Measurements from ENCODE around the gene TOX3.

Gene TOX3

DNA sequence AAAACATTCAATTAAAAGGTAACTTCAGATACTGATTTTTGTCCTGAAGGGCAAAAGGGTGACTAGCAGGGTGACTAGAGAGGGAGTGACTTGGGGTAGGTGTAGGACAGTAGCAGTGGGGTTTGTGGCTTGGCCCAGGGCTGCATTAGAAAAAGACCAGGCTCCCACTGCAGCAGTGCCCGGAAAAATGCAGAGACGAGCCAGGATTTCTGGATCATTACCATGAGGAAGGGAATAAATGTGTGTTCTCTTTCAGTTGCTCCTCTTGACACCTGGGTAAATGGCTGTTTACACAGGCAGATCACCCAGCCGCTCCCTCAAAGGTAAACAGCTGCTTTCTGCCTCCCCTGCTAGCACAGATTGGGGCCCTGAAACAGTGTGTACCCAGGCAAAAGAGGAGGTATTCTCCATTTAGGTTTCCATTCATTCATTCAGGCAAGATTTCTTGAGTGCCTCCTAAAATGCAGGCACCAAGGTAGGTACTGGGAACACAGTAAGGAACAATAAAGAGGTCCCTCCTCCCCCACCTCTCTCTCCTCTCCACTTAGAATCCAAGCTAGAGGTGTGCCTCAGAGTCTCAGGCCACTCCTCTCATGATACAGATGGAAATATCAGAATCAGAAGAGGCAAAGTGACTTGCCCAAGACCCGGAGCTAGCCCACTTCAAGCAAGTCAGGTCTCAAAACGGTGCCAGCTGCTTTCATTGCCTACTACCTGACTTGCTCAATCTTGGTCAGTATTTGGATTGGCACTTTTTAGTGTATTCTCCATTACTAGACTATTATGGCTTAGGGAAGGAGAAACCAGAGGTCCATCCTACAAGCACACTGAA, 15.2 kb upstream of the TOX3 start:
- Mint-ChIP-seq H3K4me3 (no peak overlapping the region), H3K9me3 (no peaks in the 10 kb centered on the region), H3K27ac (no peak overlapping the region), H3K27me3 (ENCODE audit: low read depth, poor library complexity) (peaks cover 12% of the 10 kb centered on the region), H3K36me3 (ENCODE audit: low read depth) (no peaks in the 10 kb centered on the region), H3K4me1 (peaks cover 11% of the 10 kb centered on the region)
- DNase-seq, result no peak
- TF ChIP-seq, protein P1, sequence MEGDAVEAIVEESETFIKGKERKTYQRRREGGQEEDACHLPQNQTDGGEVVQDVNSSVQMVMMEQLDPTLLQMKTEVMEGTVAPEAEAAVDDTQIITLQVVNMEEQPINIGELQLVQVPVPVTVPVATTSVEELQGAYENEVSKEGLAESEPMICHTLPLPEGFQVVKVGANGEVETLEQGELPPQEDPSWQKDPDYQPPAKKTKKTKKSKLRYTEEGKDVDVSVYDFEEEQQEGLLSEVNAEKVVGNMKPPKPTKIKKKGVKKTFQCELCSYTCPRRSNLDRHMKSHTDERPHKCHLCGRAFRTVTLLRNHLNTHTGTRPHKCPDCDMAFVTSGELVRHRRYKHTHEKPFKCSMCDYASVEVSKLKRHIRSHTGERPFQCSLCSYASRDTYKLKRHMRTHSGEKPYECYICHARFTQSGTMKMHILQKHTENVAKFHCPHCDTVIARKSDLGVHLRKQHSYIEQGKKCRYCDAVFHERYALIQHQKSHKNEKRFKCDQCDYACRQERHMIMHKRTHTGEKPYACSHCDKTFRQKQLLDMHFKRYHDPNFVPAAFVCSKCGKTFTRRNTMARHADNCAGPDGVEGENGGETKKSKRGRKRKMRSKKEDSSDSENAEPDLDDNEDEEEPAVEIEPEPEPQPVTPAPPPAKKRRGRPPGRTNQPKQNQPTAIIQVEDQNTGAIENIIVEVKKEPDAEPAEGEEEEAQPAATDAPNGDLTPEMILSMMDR (IDR thresholded peaks at IDR 0.05), result no peak

DNA sequence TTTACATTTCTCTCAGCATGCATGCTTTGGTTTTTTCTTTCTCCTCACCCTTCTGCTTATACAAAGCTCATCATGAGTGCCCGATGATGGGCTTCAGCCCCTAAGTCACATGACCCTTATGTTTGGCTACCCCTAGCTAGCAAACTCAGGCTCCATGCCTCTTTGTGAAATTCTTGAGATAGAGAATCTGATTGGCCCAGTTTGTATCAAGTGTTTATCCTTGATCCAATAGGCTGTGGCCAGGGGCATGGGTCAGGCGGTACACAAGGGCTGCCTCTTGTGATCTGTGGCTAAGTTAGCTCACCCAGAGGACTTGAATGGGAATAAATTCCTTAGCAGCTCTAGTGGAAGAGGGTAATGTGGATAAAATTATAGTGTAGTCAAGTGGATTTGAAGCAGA, 11.5 kb upstream of the TOX3 start:
- Mint-ChIP-seq H3K27me3 (ENCODE audit: low read depth, poor library complexity) (peaks cover 14% of the 10 kb centered on the region), H3K4me1 (peaks cover 20% of the 10 kb centered on the region), H3K4me3 (no peak overlapping the region), H3K9me3 (peaks cover 4% of the 10 kb centered on the region), H3K36me3 (ENCODE audit: low read depth) (no peaks in the 10 kb centered on the region), H3K27ac (no peak overlapping the region)
- TF ChIP-seq, protein P1 (IDR thresholded peaks at IDR 0.05), result no peak
- DNase-seq, result no peak

DNA sequence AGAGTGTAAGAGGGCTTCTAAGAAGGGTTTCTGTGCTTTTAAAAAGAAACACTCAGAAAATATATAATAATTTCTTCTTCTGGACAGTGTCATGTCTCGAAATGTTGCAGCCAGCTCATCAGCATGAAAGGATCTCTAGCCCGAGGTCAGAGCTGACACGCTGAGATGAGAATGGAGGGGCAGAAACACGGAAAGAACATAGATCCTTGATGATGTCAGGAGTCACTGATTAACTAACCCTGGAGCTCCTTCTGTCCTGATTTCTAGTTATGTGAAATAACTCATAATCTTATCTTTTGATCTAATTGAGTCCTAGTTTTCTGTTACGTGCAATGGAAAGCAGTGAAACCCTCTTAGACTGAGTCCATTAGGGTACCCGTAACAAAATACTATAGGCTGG, 10.3 kb upstream of the TOX3 start:
- H3K27ac Mint-ChIP-seq, result no peak overlapping the region
- peaks cover 18% of the 10 kb centered on the region for H3K4me1 Mint-ChIP-seq
- H3K9me3 Mint-ChIP-seq, result peaks cover 4% of the 10 kb centered on the region
- no peaks in the 10 kb centered on the region for H3K36me3 Mint-ChIP-seq (ENCODE audit: low read depth)
- peaks cover 22% of the 10 kb centered on the region for H3K27me3 Mint-ChIP-seq (ENCODE audit: low read depth, poor library complexity)
- H3K4me3 Mint-ChIP-seq, result no peak overlapping the region
- TF ChIP-seq, protein P1 (IDR thresholded peaks at IDR 0.05), result no peak
- DNase-seq, result no peak

DNA sequence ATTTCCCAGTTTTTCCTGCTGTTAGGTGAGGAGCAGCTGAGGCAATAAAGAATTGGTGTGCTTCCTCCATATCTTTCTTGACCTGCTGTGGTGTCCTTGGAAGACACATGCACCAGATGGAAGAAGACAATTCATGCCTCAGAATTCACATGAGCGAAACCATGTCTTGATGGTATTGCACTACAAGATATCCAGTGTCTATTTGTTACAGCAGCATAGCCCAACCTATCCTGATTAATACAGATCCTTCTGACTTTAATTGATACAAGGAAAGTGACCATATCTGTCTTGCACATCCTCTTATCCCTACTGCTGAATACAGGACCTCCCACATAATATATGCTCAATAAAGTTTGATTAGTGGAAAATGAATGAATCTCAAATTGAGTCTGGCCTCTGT, 9.1 kb upstream of the TOX3 start:
- DNase-seq, result no peak
- H3K9me3 Mint-ChIP-seq, result peaks cover 4% of the 10 kb centered on the region
- no peak overlapping the region for H3K4me3 Mint-ChIP-seq
- TF ChIP-seq, protein P1 (IDR thresholded peaks at IDR 0.05), result no peak
- no peaks in the 10 kb centered on the region for H3K36me3 Mint-ChIP-seq (ENCODE audit: low read depth)
- peaks cover 29% of the 10 kb centered on the region for H3K27me3 Mint-ChIP-seq (ENCODE audit: low read depth, poor library complexity)
- no peak overlapping the region for H3K27ac Mint-ChIP-seq
- peaks cover 9% of the 10 kb centered on the region for H3K4me1 Mint-ChIP-seq

DNA sequence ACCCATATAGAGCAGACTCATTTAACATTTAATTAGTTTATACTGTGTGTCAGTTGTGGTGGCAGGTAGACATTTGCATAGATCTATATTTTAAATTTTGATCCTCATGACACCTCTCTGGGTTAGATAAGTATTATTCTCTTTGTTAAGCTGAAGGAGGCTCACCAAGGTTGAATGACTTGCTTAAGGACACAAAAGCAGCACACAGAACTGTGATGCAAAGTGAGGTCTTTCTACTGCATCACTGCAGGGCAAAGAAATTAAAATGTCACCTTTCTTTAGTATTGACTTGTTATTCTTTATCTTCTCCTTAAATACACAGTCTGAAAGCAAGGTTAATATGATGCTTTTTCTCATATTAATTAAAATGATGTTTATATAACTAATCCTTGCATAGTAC, 8.6 kb upstream of the TOX3 start:
- peaks cover 4% of the 10 kb centered on the region for H3K9me3 Mint-ChIP-seq
- no peak for DNase-seq
- H3K36me3 Mint-ChIP-seq (ENCODE audit: low read depth), result no peaks in the 10 kb centered on the region
- no peak overlapping the region for H3K4me3 Mint-ChIP-seq
- H3K27me3 Mint-ChIP-seq (ENCODE audit: low read depth, poor library complexity), result peaks cover 33% of the 10 kb centered on the region
- no peak overlapping the region for H3K27ac Mint-ChIP-seq
- TF ChIP-seq, protein P1 (IDR thresholded peaks at IDR 0.05), result no peak
- peaks cover 9% of the 10 kb centered on the region for H3K4me1 Mint-ChIP-seq

DNA sequence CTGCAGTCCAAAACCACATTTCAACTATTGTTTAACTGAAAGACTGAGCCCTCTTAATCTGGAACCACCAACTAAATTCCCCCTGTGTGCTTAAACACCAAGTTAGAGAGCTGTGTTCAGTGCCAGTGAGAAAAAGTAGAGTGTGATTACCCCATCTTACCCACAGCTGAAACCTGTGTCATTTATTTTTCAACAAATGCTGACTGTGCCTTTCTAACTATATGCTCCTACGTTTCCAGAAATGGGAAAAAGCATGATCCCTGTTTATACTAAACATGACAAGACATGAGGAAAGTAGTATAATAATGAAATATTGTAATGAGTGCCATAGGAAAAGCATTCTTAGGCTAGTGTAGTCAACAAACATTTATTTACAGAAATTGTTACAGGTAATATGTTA, 7.4 kb upstream of the TOX3 start:
- H3K4me1 Mint-ChIP-seq, result peaks cover 9% of the 10 kb centered on the region
- H3K36me3 Mint-ChIP-seq (ENCODE audit: low read depth), result no peaks in the 10 kb centered on the region
- no peak overlapping the region for H3K4me3 Mint-ChIP-seq
- TF ChIP-seq, protein P1 (IDR thresholded peaks at IDR 0.05), result no peak
- no peak for DNase-seq
- H3K27ac Mint-ChIP-seq, result no peak overlapping the region
- H3K9me3 Mint-ChIP-seq, result peaks cover 4% of the 10 kb centered on the region
- peaks cover 45% of the 10 kb centered on the region for H3K27me3 Mint-ChIP-seq (ENCODE audit: low read depth, poor library complexity)
